Neural progenitor cell (in vitro differentiated cells): ENCODE results near the gene PRSS53. TPM values are rescaled to one million over a fixed set of nuclear protein-coding genes. Genes with fewer than 3 reads are reported as not detected.

Source experiments
- DNase-seq: peaks from one replicate; pipeline ENCODE4 v3.0.0-alpha.2; 2016; ENCODE audit warnings: low spot score
- H2AFZ ChIP-seq: fragments of 200-600 bp; sonication (generic); replicated peaks from 2 replicates; pipeline ENCODE4 v1.6.1; 2016; ENCODE audit warnings: antibody characterized with exemption
- H3F3A ChIP-seq: fragments of 200-600 bp; sonication (generic); 2 replicates; pipeline ENCODE4 v1.6.1; 2016; ENCODE audit warnings: antibody characterized with exemption, low read depth
- H3K27ac ChIP-seq: fragments of 200-600 bp; sonication (generic); 2 replicates; pipeline ENCODE4 v1.5.1; 2016; ENCODE audit warnings: mild to moderate bottlenecking
- H3K27me3 ChIP-seq: fragments of 200-600 bp; sonication (generic); 2 replicates; pipeline ENCODE4 v1.6.1; 2016; ENCODE audit warnings: mild to moderate bottlenecking, moderate library complexity
- H3K36me3 ChIP-seq: fragments of 200-600 bp; sonication (generic); 2 replicates; pipeline ENCODE4 v1.5.1; 2016
- H3K4me1 ChIP-seq: fragments of 200-600 bp; sonication (generic); 2 replicates; pipeline ENCODE4 v1.6.1; 2016; ENCODE audit warnings: mixed run types
- H3K4me2 ChIP-seq: fragments of 200-600 bp; sonication (generic); 2 replicates; pipeline ENCODE4 v1.6.1; 2016
- H3K4me3 ChIP-seq: fragments of 200-600 bp; sonication (generic); 2 replicates; pipeline ENCODE4 v1.5.1; 2016
- H3K79me2 ChIP-seq: fragments of 200-600 bp; sonication (generic); 2 replicates; pipeline ENCODE4 v1.6.1; 2016; ENCODE audit warnings: low read depth
- H3K9ac ChIP-seq: fragments of 200-600 bp; sonication (generic); 2 replicates; pipeline ENCODE4 v1.6.1; 2016
- H3K9me3 ChIP-seq: fragments of 200-600 bp; sonication (generic); 2 replicates; pipeline ENCODE4 v1.5.1; 2016; ENCODE audit warnings: low read depth
- H4K20me1 ChIP-seq: fragments of 200-600 bp; sonication (generic); 2 replicates; pipeline ENCODE4 v1.6.1; 2016; ENCODE audit warnings: low read depth
- H3K27ac Mint-ChIP-seq: 3 replicates; pipeline ENCODE4 v1.8.0; 2021; ENCODE audit warnings: mixed read lengths
- H3K27me3 Mint-ChIP-seq: 2 replicates; pipeline ENCODE4 v1.8.0; 2022; ENCODE audit warnings: low read depth, mild to moderate bottlenecking, inconsistent platforms, moderate library complexity, mixed read lengths; ENCODE audit not compliant: insufficient read depth
- H3K36me3 Mint-ChIP-seq: 3 replicates; pipeline ENCODE4 v1.8.0; 2021; ENCODE audit warnings: mixed read lengths
- H3K4me1 Mint-ChIP-seq: 3 replicates; pipeline ENCODE4 v1.8.0; 2021; ENCODE audit warnings: mixed read lengths
- H3K4me3 Mint-ChIP-seq: 3 replicates; pipeline ENCODE4 v1.8.0; 2021; ENCODE audit warnings: mild to moderate bottlenecking, moderate library complexity, mixed read lengths
- H3K9me3 Mint-ChIP-seq: 3 replicates; pipeline ENCODE4 v1.8.0; 2020; ENCODE audit warnings: mixed read lengths
- EZH2 ChIP-seq: fragments of 200-600 bp; sonication (generic); IDR thresholded peaks from 2 replicates; pipeline ENCODE4 v1.6.1; 2017; ENCODE audit warnings: antibody characterized with exemption, mild to moderate bottlenecking, moderate library complexity
- EZH2phosphoT487 ChIP-seq: fragments of 200-600 bp; sonication (generic); IDR thresholded peaks from 2 replicates; pipeline ENCODE4 v1.6.1; 2017; ENCODE audit warnings: antibody characterized with exemption
- total RNA-seq: library from RNA; depleted of rRNA; stranded (reverse); fragments of >200 nt; gene quantifications from 2 replicates; pipeline ENCODE4 v1.2.3, GENCODE V29; 2015; ENCODE audit warnings: low replicate concordance
- TF ChIP-seq, protein P1 (sequence below): fragments of 200-600 bp; sonication (generic); IDR thresholded peaks from 2 replicates; pipeline ENCODE4 v1.5.1; 2017; ENCODE audit warnings: antibody characterized with exemption, mild to moderate bottlenecking

The PRSS53 gene
- total RNA-seq, 1 donor from 2014 or later, result 2.3 TPM

DNA sequence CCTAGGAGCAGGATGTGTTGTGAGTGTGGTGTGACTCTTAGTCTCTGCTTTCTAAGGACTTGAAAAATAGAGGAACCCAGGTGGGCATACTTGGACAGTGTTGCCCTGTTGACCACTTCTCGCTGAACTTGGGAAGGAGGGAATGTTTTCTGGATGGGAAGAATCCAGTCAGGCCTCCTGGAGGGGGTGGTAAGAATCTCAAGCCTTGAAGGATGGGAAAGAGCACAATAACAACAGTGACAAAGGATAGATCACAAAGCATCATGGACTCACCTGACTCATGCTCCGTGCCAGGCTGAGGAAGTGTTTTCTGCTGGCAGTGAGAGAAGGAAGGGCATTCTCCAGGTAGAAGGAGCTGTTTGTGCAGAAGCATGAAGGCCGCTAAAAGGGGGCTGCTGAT lies 37.1 kb upstream of the PRSS53 start:
- H2AFZ ChIP-seq, result no peak overlapping the region
- H3K4me2 ChIP-seq, result no peak overlapping the region
- no peaks in the 10 kb centered on the region for H3F3A ChIP-seq
- peaks cover 2% of the 10 kb centered on the region for H3K27me3 Mint-ChIP-seq
- no peaks in the 10 kb centered on the region for H3K4me1 Mint-ChIP-seq
- H3K27ac ChIP-seq, result no peak overlapping the region
- TF ChIP-seq, protein P1, sequence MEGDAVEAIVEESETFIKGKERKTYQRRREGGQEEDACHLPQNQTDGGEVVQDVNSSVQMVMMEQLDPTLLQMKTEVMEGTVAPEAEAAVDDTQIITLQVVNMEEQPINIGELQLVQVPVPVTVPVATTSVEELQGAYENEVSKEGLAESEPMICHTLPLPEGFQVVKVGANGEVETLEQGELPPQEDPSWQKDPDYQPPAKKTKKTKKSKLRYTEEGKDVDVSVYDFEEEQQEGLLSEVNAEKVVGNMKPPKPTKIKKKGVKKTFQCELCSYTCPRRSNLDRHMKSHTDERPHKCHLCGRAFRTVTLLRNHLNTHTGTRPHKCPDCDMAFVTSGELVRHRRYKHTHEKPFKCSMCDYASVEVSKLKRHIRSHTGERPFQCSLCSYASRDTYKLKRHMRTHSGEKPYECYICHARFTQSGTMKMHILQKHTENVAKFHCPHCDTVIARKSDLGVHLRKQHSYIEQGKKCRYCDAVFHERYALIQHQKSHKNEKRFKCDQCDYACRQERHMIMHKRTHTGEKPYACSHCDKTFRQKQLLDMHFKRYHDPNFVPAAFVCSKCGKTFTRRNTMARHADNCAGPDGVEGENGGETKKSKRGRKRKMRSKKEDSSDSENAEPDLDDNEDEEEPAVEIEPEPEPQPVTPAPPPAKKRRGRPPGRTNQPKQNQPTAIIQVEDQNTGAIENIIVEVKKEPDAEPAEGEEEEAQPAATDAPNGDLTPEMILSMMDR, result no peak
- TF ChIP-seq EZH2phosphoT487 (no peak), EZH2 (no peak)
- no peaks in the 10 kb centered on the region for H3K27me3 ChIP-seq
- peaks cover 26% of the 10 kb centered on the region for H3K36me3 Mint-ChIP-seq
- H3K9me3 Mint-ChIP-seq, result no peaks in the 10 kb centered on the region
- H3K9ac ChIP-seq, result no peak overlapping the region
- peak overlapping the region; percentile 87 for H3K27ac Mint-ChIP-seq
- H4K20me1 ChIP-seq, result no peaks in the 10 kb centered on the region
- H3K4me3 ChIP-seq, result no peak overlapping the region
- no peak for DNase-seq
- H3K79me2 ChIP-seq, result no peaks in the 10 kb centered on the region
- no peaks in the 10 kb centered on the region for H3K9me3 ChIP-seq
- no peaks in the 10 kb centered on the region for H3K4me1 ChIP-seq
- H3K4me3 Mint-ChIP-seq, result peak overlapping the region; percentile 3
- H3K36me3 ChIP-seq, result peaks cover 7% of the 10 kb centered on the region

DNA sequence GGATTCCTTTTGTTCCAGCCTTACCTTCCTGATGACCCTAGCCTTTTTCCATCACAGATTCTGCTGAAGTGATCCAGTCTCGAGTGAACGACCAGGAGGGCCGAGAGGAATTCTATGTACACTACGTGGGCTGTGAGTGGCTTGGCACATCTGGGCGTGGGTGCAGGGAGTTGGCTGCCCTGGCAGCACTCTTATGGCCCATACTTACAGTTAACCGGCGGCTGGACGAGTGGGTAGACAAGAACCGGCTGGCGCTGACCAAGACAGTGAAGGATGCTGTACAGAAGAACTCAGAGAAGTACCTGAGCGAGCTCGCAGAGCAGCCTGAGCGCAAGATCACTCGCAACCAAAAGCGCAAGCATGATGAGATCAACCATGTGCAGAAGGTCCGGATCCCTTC lies 31.4 kb upstream of the PRSS53 start:
- Mint-ChIP-seq H3K4me3 (peak overlapping the region; percentile 21), H3K36me3 (peaks cover 16% of the 10 kb centered on the region), H3K4me1 (peaks cover 8% of the 10 kb centered on the region), H3K9me3 (no peaks in the 10 kb centered on the region), H3K27ac (no peak overlapping the region), H3K27me3 (peaks cover 6% of the 10 kb centered on the region)
- no peak overlapping the region for H3K4me3 ChIP-seq
- H3K9ac ChIP-seq, result no peak overlapping the region
- peaks cover 15% of the 10 kb centered on the region for H4K20me1 ChIP-seq
- TF ChIP-seq, protein P1, result no peak
- no peak for TF ChIP-seq EZH2
- TF ChIP-seq EZH2phosphoT487, result no peak
- no peaks in the 10 kb centered on the region for H3K27me3 ChIP-seq
- H2AFZ ChIP-seq, result no peak overlapping the region
- no peaks in the 10 kb centered on the region for H3K9me3 ChIP-seq
- H3K27ac ChIP-seq, result no peak overlapping the region
- H3K4me1 ChIP-seq, result no peaks in the 10 kb centered on the region
- H3K79me2 ChIP-seq, result peaks cover 38% of the 10 kb centered on the region
- no peaks in the 10 kb centered on the region for H3F3A ChIP-seq
- H3K4me2 ChIP-seq, result no peak overlapping the region
- peaks cover 7% of the 10 kb centered on the region for H3K36me3 ChIP-seq
- DNase-seq, result no peak

DNA sequence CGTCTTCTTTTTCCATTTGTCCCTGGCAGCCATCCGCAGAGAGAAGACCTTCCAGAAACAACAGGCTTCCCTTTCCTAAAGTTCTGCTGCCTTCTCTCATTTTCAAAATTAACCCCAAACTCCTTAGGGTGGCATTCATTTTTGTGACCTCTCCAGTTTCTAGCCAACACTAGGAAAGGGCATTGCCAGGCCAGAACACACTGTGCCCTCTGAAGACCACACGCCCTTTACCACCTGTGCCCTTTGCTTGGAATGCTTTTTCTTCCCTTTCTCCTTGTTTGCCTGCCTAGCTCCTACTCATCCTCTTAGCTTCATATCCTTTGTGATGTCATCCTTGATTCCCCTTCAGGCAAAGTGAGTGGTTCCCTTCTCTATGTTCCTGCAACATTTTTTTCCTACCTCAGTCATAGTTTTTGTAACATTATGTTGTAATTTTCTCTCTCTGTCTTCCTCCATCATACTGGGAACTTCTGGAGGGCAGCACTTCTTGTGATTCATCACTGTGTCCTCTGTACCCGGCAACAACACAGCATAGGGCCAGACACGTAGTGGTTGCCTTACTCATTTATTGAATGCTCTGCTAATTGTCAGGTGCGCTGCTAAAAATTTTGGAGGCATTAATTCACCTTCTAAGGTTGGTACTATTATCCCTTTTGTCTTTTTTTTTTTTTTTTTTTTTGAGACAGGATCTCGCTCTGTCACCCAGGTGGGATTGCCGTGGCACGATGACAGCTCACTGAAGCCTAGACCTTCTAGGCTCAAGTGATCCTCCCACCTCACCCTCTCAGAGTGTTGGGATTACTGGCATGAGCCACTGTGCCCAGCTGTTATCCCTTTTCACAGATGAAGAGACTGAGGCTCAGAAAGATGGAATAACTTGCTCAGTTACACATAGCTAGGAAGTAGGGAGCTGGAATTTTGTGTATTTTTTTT lies 29.7 kb upstream of the PRSS53 start:
- Histone ChIP-seq H3F3A (peaks cover 7% of the 10 kb centered on the region), H3K4me1 (no peaks in the 10 kb centered on the region), H2AFZ (no peak overlapping the region), H3K36me3 (peaks cover 7% of the 10 kb centered on the region), H4K20me1 (peaks cover 18% of the 10 kb centered on the region), H3K4me2 (peak overlapping the region; percentile 95), H3K27me3 (no peaks in the 10 kb centered on the region), H3K4me3 (peak overlapping the region; percentile 84), H3K27ac (no peak overlapping the region), H3K9me3 (no peaks in the 10 kb centered on the region), H3K79me2 (peaks cover 38% of the 10 kb centered on the region), H3K9ac (no peak overlapping the region)
- TF ChIP-seq EZH2 (no peak), EZH2phosphoT487 (no peak)
- TF ChIP-seq, protein P1, result no peak
- no peak for DNase-seq
- H3K27ac Mint-ChIP-seq, result peak overlapping the region; percentile 10
- peaks cover 11% of the 10 kb centered on the region for H3K27me3 Mint-ChIP-seq
- peak overlapping the region; percentile 85 for H3K4me3 Mint-ChIP-seq
- peaks cover 8% of the 10 kb centered on the region for H3K4me1 Mint-ChIP-seq
- H3K36me3 Mint-ChIP-seq, result peaks cover 18% of the 10 kb centered on the region
- no peaks in the 10 kb centered on the region for H3K9me3 Mint-ChIP-seq
